RWPE2 (cell line): ENCODE measurements around the gene C11orf86.

Source experiments
- ATAC-seq: fragments of 200-7000 bp; cut with Tn5 transposase; 3 replicates; pipeline ENCODE4 v1.9.1; 2021; ENCODE audit warnings: low read depth
- DNase-seq: peaks from one replicate; pipeline ENCODE4 v3.0.0-alpha.2; 2020; ENCODE audit warnings: low spot score
- H3K27ac ChIP-seq: fragments of 450-650 bp; 2 replicates; pipeline ENCODE4 v1.5.1; 2017; ENCODE audit warnings: mild to moderate bottlenecking; ENCODE audit not compliant: poor library complexity, severe bottlenecking
- H3K27me3 ChIP-seq: fragments of 250-450 bp; sonication (Bioruptor Pico); 2 replicates; pipeline ENCODE4 v1.5.1; 2021; ENCODE audit warnings: mild to moderate bottlenecking, moderate library complexity; ENCODE audit not compliant: insufficient read depth, poor library complexity, severe bottlenecking
- H3K36me3 ChIP-seq: fragments of 250-450 bp; sonication (Bioruptor Pico); 2 replicates; pipeline ENCODE4 v1.5.1; 2020; ENCODE audit warnings: low read depth, mild to moderate bottlenecking, moderate library complexity
- H3K4me1 ChIP-seq: fragments of 250-450 bp; sonication (Bioruptor Pico); 2 replicates; pipeline ENCODE4 v1.5.1; 2021; ENCODE audit warnings: mild to moderate bottlenecking, moderate library complexity; ENCODE audit not compliant: insufficient read depth, poor library complexity, severe bottlenecking
- H3K4me3 ChIP-seq: fragments of 250-450 bp; sonication (Bioruptor Pico); 2 replicates; pipeline ENCODE4 v1.5.1; 2021; ENCODE audit warnings: mild to moderate bottlenecking, moderate library complexity; ENCODE audit not compliant: severe bottlenecking
- H3K9me3 ChIP-seq: fragments of 250-450 bp; sonication (Bioruptor Pico); 2 replicates; pipeline ENCODE4 v1.5.1; 2021; ENCODE audit warnings: mild to moderate bottlenecking, moderate library complexity; ENCODE audit not compliant: severe bottlenecking
- CTCF ChIP-seq: fragments of 450-650 bp; IDR thresholded peaks from one replicate; pipeline ENCODE4 v1.5.1; 2017; ENCODE audit warnings: mild to moderate bottlenecking, moderate library complexity; ENCODE audit not compliant: poor library complexity, severe bottlenecking

C11orf86 gene

GRCh38 chr11:66970371-66970806 lies 4.7 kb upstream of the C11orf86 start:
- DNase-seq: no peak
- no peaks in the 10 kb centered on the region for H3K9me3 ChIP-seq
- peak overlapping the region; percentile 95 for H3K27ac ChIP-seq
- ATAC-seq: peak; percentile 7; the same call in 2 of the 3 replicates
- peaks cover 54% of the 10 kb centered on the region for H3K4me1 ChIP-seq
- TF ChIP-seq CTCF: no peak
- no peaks in the 10 kb centered on the region for H3K27me3 ChIP-seq
- H3K4me3 ChIP-seq: no peak overlapping the region
- no peaks in the 10 kb centered on the region for H3K36me3 ChIP-seq

DNA sequence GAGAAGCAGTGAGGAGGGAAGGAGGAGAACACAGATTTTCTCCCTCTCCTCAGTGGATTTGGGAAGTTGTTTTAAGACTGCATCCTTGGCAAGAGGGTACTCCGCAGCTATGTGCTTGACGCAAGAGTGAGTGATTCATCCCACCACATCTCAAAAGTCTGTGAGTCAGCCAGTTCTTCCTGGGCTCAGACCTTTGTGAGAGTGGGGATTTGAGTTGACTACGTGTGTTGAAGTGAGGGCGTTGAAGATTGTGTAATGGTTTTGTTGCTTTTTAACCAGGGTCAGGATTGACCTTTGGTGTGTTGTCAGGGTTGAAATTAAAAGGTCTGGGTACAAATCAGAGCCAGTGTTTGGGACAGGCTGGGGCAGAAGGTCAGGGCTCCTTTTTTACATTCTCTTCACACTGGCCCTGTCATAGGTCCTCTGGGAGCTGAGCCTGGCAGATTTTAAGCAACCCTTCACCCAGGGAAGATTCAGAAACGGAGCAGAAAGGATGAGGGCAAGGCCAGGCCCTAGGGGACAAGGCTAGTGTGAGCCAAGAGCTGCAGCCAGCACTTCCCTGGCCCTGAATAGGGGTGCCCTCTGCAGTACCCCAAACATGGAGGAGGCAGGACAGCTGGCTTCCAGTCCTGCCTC lies 4.2 kb upstream of the C11orf86 start:
- no peak for TF ChIP-seq CTCF
- peak overlapping the region; percentile 95 for H3K27ac ChIP-seq
- no peaks in the 10 kb centered on the region for H3K36me3 ChIP-seq
- DNase-seq (peak; percentile 87), ATAC-seq (peak; percentile 88)
- H3K4me1 ChIP-seq: peaks cover 54% of the 10 kb centered on the region
- no peak overlapping the region for H3K4me3 ChIP-seq
- no peaks in the 10 kb centered on the region for H3K9me3 ChIP-seq
- no peaks in the 10 kb centered on the region for H3K27me3 ChIP-seq

DNA sequence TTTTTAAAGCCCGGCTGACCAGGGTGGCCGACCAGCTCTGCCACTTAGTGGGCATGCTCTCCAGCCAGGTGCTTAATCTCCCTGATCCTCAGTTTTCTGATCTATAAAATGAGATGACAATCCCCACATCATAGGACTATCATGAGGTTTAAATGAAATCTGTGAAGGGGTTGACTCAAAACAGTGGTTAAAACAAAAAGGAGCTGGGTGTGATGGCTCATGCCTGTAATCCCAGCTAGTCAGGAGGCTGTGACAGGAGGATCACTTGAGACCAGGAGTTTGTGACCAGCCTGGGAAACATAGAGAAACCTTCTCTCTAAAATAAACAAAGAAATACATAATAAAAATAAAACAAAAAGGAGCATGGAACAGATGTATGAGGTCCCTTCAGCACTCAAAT lies 3.6 kb upstream of the C11orf86 start:
- TF ChIP-seq CTCF: no peak
- H3K27ac ChIP-seq: peak overlapping the region; percentile 95
- ATAC-seq: no peak
- H3K9me3 ChIP-seq: no peaks in the 10 kb centered on the region
- peaks cover 54% of the 10 kb centered on the region for H3K4me1 ChIP-seq
- no peak for DNase-seq
- no peaks in the 10 kb centered on the region for H3K27me3 ChIP-seq
- H3K36me3 ChIP-seq: no peaks in the 10 kb centered on the region
- no peak overlapping the region for H3K4me3 ChIP-seq

GRCh38 chr11:66973956-66974580 lies 1.0 kb upstream of the C11orf86 start:
- H3K9me3 ChIP-seq: no peaks in the 10 kb centered on the region
- DNase-seq: no peak
- H3K4me1 ChIP-seq: peaks cover 35% of the 10 kb centered on the region
- no peaks in the 10 kb centered on the region for H3K27me3 ChIP-seq
- no peak for ATAC-seq
- H3K27ac ChIP-seq: peak overlapping the region; percentile 45
- H3K4me3 ChIP-seq: no peak overlapping the region
- no peaks in the 10 kb centered on the region for H3K36me3 ChIP-seq
- no peak for TF ChIP-seq CTCF
